ENCODE data around the gene MACROD2. TPM values are rescaled to one million over a fixed set of nuclear protein-coding genes. Genes with fewer than 3 reads are reported as not detected.

MACROD2 gene
- total RNA-seq, 1 donor from 2014 or later, result not detected

DNA sequence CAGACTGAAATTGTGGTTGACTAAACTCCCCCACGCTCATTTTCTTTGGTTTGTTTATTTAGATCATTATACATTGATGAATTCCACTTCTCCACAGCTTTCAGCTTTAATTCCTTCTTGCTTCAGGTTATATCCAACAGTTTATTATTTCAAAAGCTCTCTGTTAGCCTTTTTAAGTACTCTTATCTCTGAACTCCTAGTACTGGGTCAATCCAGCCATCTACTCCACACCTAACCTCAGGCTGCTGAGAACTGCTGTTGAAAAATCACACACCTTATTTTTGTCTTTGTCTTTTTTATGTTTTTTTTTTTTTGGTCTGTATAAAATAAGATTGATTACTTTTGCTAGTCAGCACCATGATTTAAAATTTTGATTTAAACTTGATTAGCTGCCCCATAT lies 309.2 kb downstream of the MACROD2 start:
- H3K27ac Mint-ChIP-seq, result no peak overlapping the region
- H3K36me3 Mint-ChIP-seq (ENCODE audit: low read depth), result no peaks in the 10 kb centered on the region
- H3K4me1 Mint-ChIP-seq (ENCODE audit: low read depth), result no peaks in the 10 kb centered on the region
- H3K4me3 Mint-ChIP-seq, result no peak overlapping the region
- DNase-seq (ENCODE audit: low spot score), result no peak
- intact Hi-C loops (cut with micrococcal nuclease), result no loop called here
- H3K9me3 Mint-ChIP-seq, result peaks cover 5% of the 10 kb centered on the region
- H3K27me3 Mint-ChIP-seq (ENCODE audit: insufficient read depth), result no peaks in the 10 kb centered on the region

DNA sequence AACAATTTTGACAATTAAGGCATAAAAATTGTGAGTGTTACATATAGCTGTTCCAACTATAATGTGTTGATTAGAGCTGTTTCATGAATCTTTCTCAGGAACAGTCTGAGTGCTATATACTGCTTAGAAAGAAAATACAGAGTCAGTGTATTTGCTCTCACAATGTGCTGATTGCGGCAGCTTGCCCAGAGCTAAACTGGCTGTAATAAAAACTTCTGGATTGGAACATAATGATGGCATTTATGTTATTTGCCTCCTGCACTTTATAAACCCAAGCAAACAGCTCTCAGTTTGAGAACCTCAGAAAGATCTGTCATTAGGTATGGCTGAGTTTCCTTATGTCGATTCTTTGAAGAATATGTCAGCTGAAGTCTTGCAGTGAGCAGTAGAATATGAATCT lies 312.6 kb downstream of the MACROD2 start:
- intact Hi-C loops (cut with micrococcal nuclease), result no loop called here
- Mint-ChIP-seq H3K27ac (no peak overlapping the region), H3K4me1 (ENCODE audit: low read depth) (no peaks in the 10 kb centered on the region), H3K9me3 (peaks cover 12% of the 10 kb centered on the region), H3K4me3 (no peak overlapping the region), H3K36me3 (ENCODE audit: low read depth) (no peaks in the 10 kb centered on the region), H3K27me3 (ENCODE audit: insufficient read depth) (no peaks in the 10 kb centered on the region)
- DNase-seq (ENCODE audit: low spot score), result no peak

DNA sequence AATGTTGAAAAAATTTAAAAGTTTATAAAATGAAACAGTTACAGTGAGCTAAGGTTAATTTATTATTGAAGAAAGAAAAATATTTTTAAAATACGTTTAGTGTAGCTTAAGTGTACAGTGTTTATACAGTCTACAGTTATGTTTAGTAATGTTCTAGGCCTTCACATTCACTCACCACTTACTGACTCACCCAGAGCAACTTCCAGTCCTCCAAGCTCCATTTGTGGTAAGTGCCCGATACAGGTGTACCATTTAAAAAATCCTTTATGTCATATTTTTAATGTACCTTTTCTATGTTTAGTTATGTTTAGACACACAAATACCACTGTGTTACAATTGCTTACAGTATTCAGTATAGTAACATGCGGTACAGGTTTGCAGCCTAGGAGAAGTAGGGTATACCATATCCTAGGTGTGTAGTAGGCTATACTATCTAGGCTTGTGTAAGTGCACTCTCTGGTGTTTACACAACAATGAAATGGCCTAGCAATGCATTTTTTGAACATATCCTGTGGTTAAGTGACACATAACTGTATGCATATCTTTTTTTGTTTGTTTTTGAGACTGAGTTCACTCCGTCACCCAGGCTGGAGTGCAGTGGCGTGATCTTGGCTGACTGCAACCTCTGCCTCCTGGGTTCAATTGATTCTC lies 315.8 kb downstream of the MACROD2 start:
- DNase-seq (ENCODE audit: low spot score), result no peak
- H3K4me3 Mint-ChIP-seq, result no peak overlapping the region
- no peak overlapping the region for H3K27ac Mint-ChIP-seq
- intact Hi-C loops (cut with micrococcal nuclease), result no loop called here
- H3K36me3 Mint-ChIP-seq (ENCODE audit: low read depth), result no peaks in the 10 kb centered on the region
- H3K4me1 Mint-ChIP-seq (ENCODE audit: low read depth), result no peaks in the 10 kb centered on the region
- H3K27me3 Mint-ChIP-seq (ENCODE audit: insufficient read depth), result no peaks in the 10 kb centered on the region
- peaks cover 8% of the 10 kb centered on the region for H3K9me3 Mint-ChIP-seq

DNA sequence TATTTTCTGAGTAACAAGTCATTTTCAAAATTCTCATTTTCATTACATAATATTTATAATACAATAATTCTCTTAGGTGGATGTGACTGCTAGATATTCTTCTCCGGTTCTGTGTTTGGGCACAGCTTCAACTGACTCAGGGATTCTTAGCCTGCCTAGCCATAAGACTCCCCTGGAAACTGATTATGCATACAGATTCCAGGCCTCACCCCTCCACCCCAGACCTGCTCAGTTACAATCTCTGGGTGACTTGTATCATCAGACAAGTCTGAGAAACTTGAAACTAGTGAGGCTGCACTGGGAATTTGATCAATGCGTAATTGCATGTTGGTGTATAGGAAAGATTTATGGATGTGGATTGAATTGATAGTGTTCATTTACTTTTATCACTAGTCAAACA lies 316.7 kb downstream of the MACROD2 start:
- intact Hi-C loops (cut with micrococcal nuclease), result no loop called here
- Mint-ChIP-seq H3K36me3 (ENCODE audit: low read depth) (no peaks in the 10 kb centered on the region), H3K9me3 (peaks cover 10% of the 10 kb centered on the region), H3K4me1 (ENCODE audit: low read depth) (no peaks in the 10 kb centered on the region), H3K4me3 (no peak overlapping the region), H3K27me3 (ENCODE audit: insufficient read depth) (no peaks in the 10 kb centered on the region), H3K27ac (no peak overlapping the region)
- no peak for DNase-seq (ENCODE audit: low spot score)

DNA sequence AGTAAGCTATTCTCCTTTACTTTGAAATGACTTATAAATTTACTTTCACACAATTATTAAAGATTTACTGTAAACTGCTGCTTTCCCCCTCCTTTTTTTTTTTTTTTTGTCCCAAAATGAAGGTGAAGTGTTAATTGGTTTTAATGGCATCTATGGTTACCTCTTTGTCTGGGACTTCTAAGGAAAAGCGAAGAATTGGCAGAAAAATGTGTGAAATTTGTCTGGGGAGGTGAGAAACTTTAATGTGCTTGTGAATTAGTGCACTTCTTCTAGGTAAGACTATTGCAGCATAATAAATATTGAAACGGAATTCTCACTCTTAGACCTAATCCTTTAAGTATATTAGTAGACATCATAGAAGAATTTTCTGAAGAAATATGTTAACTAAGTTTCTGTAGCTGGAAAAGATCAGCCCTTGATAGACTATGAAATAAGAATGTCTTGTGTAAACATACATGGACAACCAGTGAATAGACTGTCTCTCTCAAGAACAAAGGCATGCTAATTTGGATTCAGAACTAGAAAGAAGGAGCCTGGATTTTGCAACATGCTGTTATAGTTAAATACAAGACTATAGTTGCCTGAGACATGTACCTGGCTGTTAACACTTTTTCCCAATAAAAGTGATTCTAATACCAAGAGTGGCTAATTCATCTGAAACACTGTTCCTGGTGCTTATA lies 318.2 kb downstream of the MACROD2 start:
- intact Hi-C loops (cut with micrococcal nuclease), result no loop called here
- H3K27ac Mint-ChIP-seq, result no peak overlapping the region
- H3K9me3 Mint-ChIP-seq, result peaks cover 10% of the 10 kb centered on the region
- no peaks in the 10 kb centered on the region for H3K27me3 Mint-ChIP-seq (ENCODE audit: insufficient read depth)
- no peak overlapping the region for H3K4me3 Mint-ChIP-seq
- DNase-seq (ENCODE audit: low spot score), result no peak
- H3K36me3 Mint-ChIP-seq (ENCODE audit: low read depth), result no peaks in the 10 kb centered on the region
- H3K4me1 Mint-ChIP-seq (ENCODE audit: low read depth), result no peaks in the 10 kb centered on the region

DNA sequence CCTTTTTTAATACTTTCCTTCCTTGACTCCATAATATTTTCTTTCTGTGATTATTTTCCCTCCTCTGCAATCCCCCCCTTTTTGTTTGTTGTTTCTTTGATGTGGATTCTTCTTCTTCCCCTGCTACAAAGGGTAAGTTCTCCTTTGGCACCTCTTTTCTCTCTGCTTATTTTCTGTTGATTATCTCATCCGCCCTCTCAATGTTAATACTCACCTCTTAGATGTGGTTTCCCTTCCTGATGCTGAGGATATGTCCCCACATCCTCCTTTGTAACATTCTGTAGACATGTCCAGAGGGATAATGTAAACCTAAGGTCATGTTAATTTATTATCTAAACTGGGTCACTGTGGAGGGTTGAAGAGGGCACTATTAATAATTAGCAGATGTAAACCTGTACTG lies 324.4 kb downstream of the MACROD2 start:
- Mint-ChIP-seq H3K9me3 (peaks cover 13% of the 10 kb centered on the region), H3K4me1 (ENCODE audit: low read depth) (no peaks in the 10 kb centered on the region), H3K27ac (no peak overlapping the region), H3K4me3 (no peak overlapping the region), H3K27me3 (ENCODE audit: insufficient read depth) (no peaks in the 10 kb centered on the region), H3K36me3 (ENCODE audit: low read depth) (no peaks in the 10 kb centered on the region)
- DNase-seq (ENCODE audit: low spot score), result no peak
- intact Hi-C loops (cut with micrococcal nuclease), result no loop called here

DNA sequence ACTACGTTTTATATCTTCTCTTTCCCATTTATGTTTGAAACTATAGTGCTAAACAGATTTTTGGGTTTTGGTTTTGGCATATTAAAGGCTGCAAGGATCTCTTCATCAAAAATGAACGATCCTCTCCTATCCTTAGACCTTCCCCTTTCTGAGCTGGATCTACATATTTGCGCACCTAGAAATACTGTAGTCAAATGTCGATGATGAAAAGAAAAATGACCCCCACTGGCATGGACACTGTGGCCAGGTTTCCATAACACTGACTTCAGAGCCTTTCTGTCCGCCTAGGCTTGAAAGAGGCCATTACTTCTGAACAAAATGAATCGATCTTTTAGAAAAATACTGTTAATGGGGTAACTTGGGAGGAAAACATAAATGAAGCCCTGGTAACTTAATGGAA lies 336.3 kb downstream of the MACROD2 start:
- no peaks in the 10 kb centered on the region for H3K27me3 Mint-ChIP-seq (ENCODE audit: insufficient read depth)
- intact Hi-C loops (cut with micrococcal nuclease), result no loop called here
- H3K4me3 Mint-ChIP-seq, result no peak overlapping the region
- no peaks in the 10 kb centered on the region for H3K9me3 Mint-ChIP-seq
- DNase-seq (ENCODE audit: low spot score), result no peak
- no peaks in the 10 kb centered on the region for H3K4me1 Mint-ChIP-seq (ENCODE audit: low read depth)
- H3K36me3 Mint-ChIP-seq (ENCODE audit: low read depth), result no peaks in the 10 kb centered on the region
- no peak overlapping the region for H3K27ac Mint-ChIP-seq

DNA sequence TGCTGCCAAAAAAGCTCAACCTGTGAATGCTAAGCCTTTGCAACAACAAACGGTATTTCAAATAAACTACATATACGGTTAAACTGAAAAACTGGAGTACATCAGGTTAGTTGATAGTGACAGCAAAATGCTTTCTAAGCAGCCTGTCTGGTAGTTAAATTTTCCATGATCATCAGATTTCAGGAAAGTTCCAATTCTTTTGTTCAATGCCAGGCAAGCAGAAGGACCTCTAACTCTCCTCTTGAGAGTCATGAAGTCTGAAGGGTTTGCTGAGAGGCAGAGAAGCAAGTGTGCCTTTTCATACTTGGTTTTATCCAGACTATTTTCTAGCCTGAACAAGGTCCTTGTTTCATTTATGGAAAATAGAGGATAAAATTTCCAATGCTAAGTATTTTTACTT lies 337.6 kb downstream of the MACROD2 start:
- no peak overlapping the region for H3K27ac Mint-ChIP-seq
- no peak for DNase-seq (ENCODE audit: low spot score)
- H3K4me1 Mint-ChIP-seq (ENCODE audit: low read depth), result no peaks in the 10 kb centered on the region
- no peaks in the 10 kb centered on the region for H3K36me3 Mint-ChIP-seq (ENCODE audit: low read depth)
- no peak overlapping the region for H3K4me3 Mint-ChIP-seq
- no peaks in the 10 kb centered on the region for H3K27me3 Mint-ChIP-seq (ENCODE audit: insufficient read depth)
- no peaks in the 10 kb centered on the region for H3K9me3 Mint-ChIP-seq
- intact Hi-C loops (cut with micrococcal nuclease), result no loop called here

DNA sequence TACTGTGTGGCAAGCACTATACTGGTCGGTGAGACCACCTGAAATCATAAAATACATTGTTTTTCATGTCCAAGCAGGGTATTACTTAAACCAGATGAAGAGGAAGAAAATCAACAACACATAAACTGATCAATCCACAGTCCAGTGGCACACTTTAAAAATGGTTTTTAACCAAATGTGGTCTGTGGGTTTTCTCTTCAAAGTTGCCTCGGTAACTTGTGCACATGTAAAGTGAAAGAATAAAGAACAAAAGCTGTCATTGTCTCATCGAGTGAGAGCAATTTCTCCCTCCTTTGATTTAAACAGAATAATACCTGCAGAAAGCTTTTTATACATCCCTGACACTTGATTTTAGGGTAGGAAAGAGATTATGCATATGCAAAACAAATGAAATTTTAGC lies 338.4 kb downstream of the MACROD2 start:
- DNase-seq (ENCODE audit: low spot score), result no peak
- H3K4me1 Mint-ChIP-seq (ENCODE audit: low read depth), result no peaks in the 10 kb centered on the region
- no peaks in the 10 kb centered on the region for H3K9me3 Mint-ChIP-seq
- no peaks in the 10 kb centered on the region for H3K27me3 Mint-ChIP-seq (ENCODE audit: insufficient read depth)
- H3K4me3 Mint-ChIP-seq, result no peak overlapping the region
- intact Hi-C loops (cut with micrococcal nuclease), result no loop called here
- no peaks in the 10 kb centered on the region for H3K36me3 Mint-ChIP-seq (ENCODE audit: low read depth)
- H3K27ac Mint-ChIP-seq, result no peak overlapping the region

DNA sequence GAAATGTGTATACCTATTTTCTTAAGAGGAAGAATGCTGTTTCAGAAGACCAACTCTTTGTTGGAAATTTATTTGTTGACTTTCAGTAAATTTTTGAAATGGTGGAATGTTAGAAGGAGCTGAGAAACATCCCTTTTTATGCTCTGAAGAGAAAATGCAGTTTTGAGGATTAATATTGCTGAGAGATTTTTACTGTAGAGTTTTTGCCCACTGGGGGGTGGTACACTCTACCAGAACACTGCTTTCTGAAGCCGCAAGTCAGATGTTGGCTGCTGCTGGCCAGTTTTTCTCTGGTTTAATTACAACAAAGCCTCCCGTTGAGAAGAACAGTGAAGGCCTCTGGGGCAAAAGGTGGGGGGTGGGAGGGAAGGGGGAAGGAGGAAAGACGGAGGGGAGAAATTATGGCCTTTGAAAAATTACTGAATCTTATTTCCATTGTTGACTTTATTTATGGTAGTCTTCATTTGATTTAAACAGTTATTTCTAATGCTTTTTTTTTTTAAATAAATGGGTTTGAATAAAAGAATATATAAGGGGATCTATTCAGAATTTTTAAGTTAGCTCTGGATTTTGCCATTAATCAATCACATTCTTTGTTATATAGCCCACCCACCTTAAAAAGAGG lies 339.1 kb downstream of the MACROD2 start:
- H3K4me3 Mint-ChIP-seq, result no peak overlapping the region
- no peaks in the 10 kb centered on the region for H3K4me1 Mint-ChIP-seq (ENCODE audit: low read depth)
- H3K27ac Mint-ChIP-seq, result no peak overlapping the region
- H3K27me3 Mint-ChIP-seq (ENCODE audit: insufficient read depth), result no peaks in the 10 kb centered on the region
- H3K9me3 Mint-ChIP-seq, result no peaks in the 10 kb centered on the region
- DNase-seq (ENCODE audit: low spot score), result no peak
- intact Hi-C loops (cut with micrococcal nuclease), result no loop called here
- no peaks in the 10 kb centered on the region for H3K36me3 Mint-ChIP-seq (ENCODE audit: low read depth)

DNA sequence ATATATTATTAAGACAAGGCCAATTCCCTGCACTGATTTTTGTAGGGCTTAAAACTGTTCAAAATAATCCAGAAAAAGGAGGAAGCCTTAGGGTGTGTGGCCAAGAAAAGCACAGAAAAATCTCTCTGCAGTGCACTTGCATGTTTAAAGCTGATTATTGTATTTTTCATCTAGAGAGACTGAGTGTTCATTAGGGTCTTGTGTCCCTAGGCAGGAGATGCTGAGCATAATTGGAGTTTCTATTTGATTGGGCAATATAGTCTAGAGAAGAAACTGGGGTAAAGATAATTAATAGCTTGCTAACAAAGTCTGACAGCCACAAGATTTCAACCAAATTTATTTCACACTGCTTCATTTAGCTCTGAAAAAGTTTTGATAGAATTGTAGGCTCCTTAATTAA lies 339.7 kb downstream of the MACROD2 start:
- H3K36me3 Mint-ChIP-seq (ENCODE audit: low read depth), result no peaks in the 10 kb centered on the region
- intact Hi-C loops (cut with micrococcal nuclease), result no loop called here
- H3K4me1 Mint-ChIP-seq (ENCODE audit: low read depth), result no peaks in the 10 kb centered on the region
- H3K27ac Mint-ChIP-seq, result no peak overlapping the region
- DNase-seq (ENCODE audit: low spot score), result no peak
- no peaks in the 10 kb centered on the region for H3K27me3 Mint-ChIP-seq (ENCODE audit: insufficient read depth)
- H3K9me3 Mint-ChIP-seq, result no peaks in the 10 kb centered on the region
- H3K4me3 Mint-ChIP-seq, result no peak overlapping the region

DNA sequence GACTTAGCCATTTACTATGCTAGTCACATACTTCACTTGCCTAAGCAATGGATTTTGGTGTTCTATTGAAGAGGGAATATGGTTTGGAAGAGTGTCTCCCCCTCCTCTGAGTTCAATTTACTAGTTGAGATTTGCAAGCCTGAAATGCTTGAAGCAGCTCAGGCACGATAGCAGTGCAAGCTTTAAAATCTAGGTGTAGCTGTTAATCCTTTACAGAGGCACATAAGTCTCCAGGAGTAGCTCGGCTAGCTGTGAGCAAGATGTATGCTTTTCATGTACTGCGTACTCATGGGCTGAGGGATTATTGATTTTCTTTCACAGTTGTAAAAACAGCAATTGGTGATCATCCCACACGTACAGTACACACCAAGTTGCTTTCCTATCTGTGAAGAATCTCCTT lies 341.4 kb downstream of the MACROD2 start:
- H3K9me3 Mint-ChIP-seq, result no peaks in the 10 kb centered on the region
- DNase-seq (ENCODE audit: low spot score), result no peak
- H3K27me3 Mint-ChIP-seq (ENCODE audit: insufficient read depth), result no peaks in the 10 kb centered on the region
- H3K27ac Mint-ChIP-seq, result no peak overlapping the region
- H3K4me3 Mint-ChIP-seq, result no peak overlapping the region
- intact Hi-C loops (cut with micrococcal nuclease), result no loop called here
- H3K36me3 Mint-ChIP-seq (ENCODE audit: low read depth), result no peaks in the 10 kb centered on the region
- no peaks in the 10 kb centered on the region for H3K4me1 Mint-ChIP-seq (ENCODE audit: low read depth)

DNA sequence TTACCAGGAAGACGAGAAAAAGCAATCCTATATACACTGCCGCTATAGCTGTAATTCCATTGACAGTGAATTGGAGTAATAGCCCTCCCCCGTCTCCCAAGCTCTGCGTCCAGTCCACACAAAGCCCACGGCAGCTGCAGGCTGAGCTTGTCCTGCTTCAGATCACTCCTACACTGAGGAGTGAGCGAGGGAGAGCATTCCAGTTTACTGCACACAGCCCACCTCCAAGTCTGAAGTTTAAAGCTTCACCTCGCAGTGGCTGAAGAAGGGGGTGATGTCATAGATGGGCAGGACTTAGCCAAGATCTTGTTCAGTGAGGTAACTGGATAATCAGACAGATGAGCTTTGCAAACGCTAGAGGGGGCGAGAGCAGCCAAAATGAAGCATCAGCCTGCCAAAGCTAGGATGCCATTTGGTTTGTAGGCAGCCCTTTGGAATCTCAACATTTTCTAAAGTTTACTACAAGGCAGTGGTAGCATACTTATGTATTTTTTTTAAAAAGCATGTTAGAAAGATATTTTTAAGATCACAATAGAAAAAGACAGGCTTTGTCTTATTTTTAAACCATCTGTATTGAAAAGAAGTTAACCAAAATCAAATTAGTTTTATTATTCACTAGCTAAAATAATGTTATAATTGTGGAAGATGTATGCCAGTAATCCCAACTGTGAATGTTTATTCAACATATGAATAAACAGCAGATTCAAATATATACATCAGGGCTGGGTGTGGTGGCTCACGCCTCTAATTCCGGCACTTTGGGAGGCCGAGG lies 342.3 kb downstream of the MACROD2 start, which contains the start of gene FLRT3:
TSS of gene FLRT3 (minus strand) at position 213 of the 772 bp plus-strand sequence. CDS start 10,106 bp downstream, outside the sequence.
- H3K27ac Mint-ChIP-seq, result no peak within 1 kb of the TSS
- no peaks in the 10 kb centered on the region for H3K9me3 Mint-ChIP-seq
- intact Hi-C loops (cut with micrococcal nuclease), result no loop called here
- no peaks in the 10 kb centered on the region for H3K27me3 Mint-ChIP-seq (ENCODE audit: insufficient read depth)
- no peak for DNase-seq (ENCODE audit: low spot score)
- H3K36me3 Mint-ChIP-seq (ENCODE audit: low read depth), result no peaks in the 10 kb centered on the region
- H3K4me3 Mint-ChIP-seq, result no peak within 1 kb of the TSS
- H3K4me1 Mint-ChIP-seq (ENCODE audit: low read depth), result no peaks in the 10 kb centered on the region
